Astrocyte (in vitro differentiated cells and primary cell): ENCODE results near the gene ATXN2. TPM values are rescaled to one million over a fixed set of nuclear protein-coding genes. Genes with fewer than 3 reads are reported as not detected.

Experiments
- DNase-seq: peaks from one replicate; pipeline ENCODE4 v3.0.0-alpha.2; 2010; ENCODE audit warnings: low read depth
- FAIRE-seq: peaks from 2 replicates; lab custom pipeline; 2011; peaks lifted over from hg19 to GRCh38; lab: Jason Lieb, UNC
- H2AFZ ChIP-seq: 2 replicates; pipeline ENCODE4 v1.6.0; 2012; ENCODE audit warnings: low read depth, low read length, inconsistent platforms
- H3K27ac ChIP-seq: 2 replicates; pipeline ENCODE4 v1.5.1; 2011; ENCODE audit warnings: low read depth, low read length, inconsistent platforms
- H3K27me3 ChIP-seq: 2 replicates; pipeline ENCODE4 v1.6.0; 2011; ENCODE audit warnings: low read length, inconsistent platforms; ENCODE audit not compliant: insufficient read depth
- H3K36me3 ChIP-seq: 2 replicates; pipeline ENCODE4 v1.5.1; 2011; ENCODE audit warnings: low read length, inconsistent platforms; ENCODE audit not compliant: insufficient read depth
- H3K4me1 ChIP-seq: 2 replicates; pipeline ENCODE4 v1.5.1; 2011; ENCODE audit warnings: low read length, inconsistent platforms; ENCODE audit not compliant: insufficient read depth
- H3K4me2 ChIP-seq: 2 replicates; pipeline ENCODE4 v1.6.0; 2012; ENCODE audit warnings: low read length, inconsistent platforms
- H3K4me3 ChIP-seq: 2 replicates; pipeline ENCODE4 v1.5.1; 2011; ENCODE audit warnings: low read depth, mild to moderate bottlenecking, low read length, inconsistent platforms; ENCODE audit not compliant: insufficient read depth
- H3K79me2 ChIP-seq: 2 replicates; pipeline ENCODE4 v1.6.0; 2012; ENCODE audit warnings: mild to moderate bottlenecking, low read length, inconsistent platforms; ENCODE audit not compliant: insufficient read depth
- H3K9ac ChIP-seq: 2 replicates; pipeline ENCODE4 v1.6.0; 2012; ENCODE audit warnings: mild to moderate bottlenecking, low read length, inconsistent platforms
- H3K9me3 ChIP-seq: 2 replicates; pipeline ENCODE4 v1.5.1; 2012; ENCODE audit warnings: low read depth, mild to moderate bottlenecking, low read length, inconsistent platforms; ENCODE audit not compliant: insufficient read depth
- H4K20me1 ChIP-seq: 2 replicates; pipeline ENCODE4 v1.6.0; 2012; ENCODE audit warnings: low read length, inconsistent platforms; ENCODE audit not compliant: insufficient read depth
- H3K27ac Mint-ChIP-seq: one replicate; pipeline ENCODE4 v1.8.0; 2021; ENCODE audit warnings: mild to moderate bottlenecking, mixed read lengths; ENCODE audit not compliant: unreplicated experiment
- H3K27me3 Mint-ChIP-seq: one replicate; pipeline ENCODE4 v1.8.0; 2021; ENCODE audit warnings: low read depth, mixed read lengths; ENCODE audit not compliant: unreplicated experiment
- H3K36me3 Mint-ChIP-seq: one replicate; pipeline ENCODE4 v1.8.0; 2021; ENCODE audit warnings: low read depth, mixed read lengths; ENCODE audit not compliant: unreplicated experiment
- H3K4me1 Mint-ChIP-seq: one replicate; pipeline ENCODE4 v1.8.0; 2021; ENCODE audit warnings: low read depth, mixed read lengths; ENCODE audit not compliant: unreplicated experiment
- H3K4me3 Mint-ChIP-seq: one replicate; pipeline ENCODE4 v1.8.0; 2021; ENCODE audit warnings: mild to moderate bottlenecking, moderate library complexity, mixed read lengths; ENCODE audit not compliant: unreplicated experiment
- H3K9me3 Mint-ChIP-seq: one replicate; pipeline ENCODE4 v1.8.0; 2021; ENCODE audit warnings: mild to moderate bottlenecking, mixed read lengths; ENCODE audit not compliant: unreplicated experiment
- CTCF ChIP-seq: IDR thresholded peaks from 2 replicates; pipeline ENCODE4 v1.5.1; 2011; ENCODE audit warnings: low read depth, mild to moderate bottlenecking, inconsistent platforms, low read length, moderate library complexity; ENCODE audit not compliant: insufficient read depth
- EZH2 ChIP-seq: IDR thresholded peaks from 2 replicates; pipeline ENCODE4 v1.6.1; 2012; ENCODE audit warnings: mild to moderate bottlenecking, low read length, inconsistent platforms; ENCODE audit not compliant: insufficient read depth
- total RNA-seq: library from RNA; stranded (reverse); gene quantifications from 2 replicates; pipeline ENCODE4 v1.2.1, GENCODE V29; 2021

Gene ATXN2
- total RNA-seq, 1 donor from 2014 or later = 58.0 TPM

- Mint-ChIP-seq H3K27me3 (no peaks in the 10 kb centered on the region), H3K4me1 (no peaks in the 10 kb centered on the region), H3K9me3 (no peaks in the 10 kb centered on the region), H3K27ac (no peak overlapping the region), H3K36me3 (peaks cover 7% of the 10 kb centered on the region), H3K4me3 (no peak overlapping the region)
- Histone ChIP-seq H2AFZ (no peak overlapping the region), H3K9me3 (no peaks in the 10 kb centered on the region), H3K27me3 (no peaks in the 10 kb centered on the region), H3K4me2 (no peak overlapping the region), H3K27ac (no peak overlapping the region), H3K9ac (no peak overlapping the region), H3K36me3 (peaks cover 24% of the 10 kb centered on the region), H3K79me2 (peaks cover 6% of the 10 kb centered on the region), H4K20me1 (peaks cover 42% of the 10 kb centered on the region), H3K4me3 (no peak overlapping the region), H3K4me1 (no peaks in the 10 kb centered on the region)
- TF ChIP-seq EZH2 (no peak), CTCF (peak; percentile 78)
- DNase-seq (peak; percentile 31), FAIRE-seq (no peak)
These were observed 69.4 kb downstream of the ATXN2 start for GRCh38 chr12:111529424-111530368.

- no peak for DNase-seq
- Histone ChIP-seq H3K4me3 (no peak overlapping the region), H3K27ac (no peak overlapping the region), H3K4me1 (no peaks in the 10 kb centered on the region), H3K9ac (no peak overlapping the region), H3K79me2 (peaks cover 4% of the 10 kb centered on the region), H3K9me3 (no peaks in the 10 kb centered on the region), H4K20me1 (peaks cover 23% of the 10 kb centered on the region), H3K36me3 (peaks cover 56% of the 10 kb centered on the region), H2AFZ (no peak overlapping the region), H3K4me2 (no peak overlapping the region), H3K27me3 (no peaks in the 10 kb centered on the region)
- no peaks in the 10 kb centered on the region for H3K4me1 Mint-ChIP-seq
- H3K9me3 Mint-ChIP-seq = no peaks in the 10 kb centered on the region
- no peak overlapping the region for H3K4me3 Mint-ChIP-seq
- no peak for FAIRE-seq
- H3K27ac Mint-ChIP-seq = no peak overlapping the region
- no peaks in the 10 kb centered on the region for H3K36me3 Mint-ChIP-seq
- TF ChIP-seq EZH2 (no peak), CTCF (no peak)
- H3K27me3 Mint-ChIP-seq = no peaks in the 10 kb centered on the region
These were observed 75.4 kb downstream of the ATXN2 start for GRCh38 chr12:111523587-111524167.
